Measurements from ENCODE around the gene HCN4. TPM values are rescaled to one million over a fixed set of nuclear protein-coding genes. Genes with fewer than 3 reads are reported as not detected.

HCN4 gene
- not detected in 2 replicates for total RNA-seq

DNA sequence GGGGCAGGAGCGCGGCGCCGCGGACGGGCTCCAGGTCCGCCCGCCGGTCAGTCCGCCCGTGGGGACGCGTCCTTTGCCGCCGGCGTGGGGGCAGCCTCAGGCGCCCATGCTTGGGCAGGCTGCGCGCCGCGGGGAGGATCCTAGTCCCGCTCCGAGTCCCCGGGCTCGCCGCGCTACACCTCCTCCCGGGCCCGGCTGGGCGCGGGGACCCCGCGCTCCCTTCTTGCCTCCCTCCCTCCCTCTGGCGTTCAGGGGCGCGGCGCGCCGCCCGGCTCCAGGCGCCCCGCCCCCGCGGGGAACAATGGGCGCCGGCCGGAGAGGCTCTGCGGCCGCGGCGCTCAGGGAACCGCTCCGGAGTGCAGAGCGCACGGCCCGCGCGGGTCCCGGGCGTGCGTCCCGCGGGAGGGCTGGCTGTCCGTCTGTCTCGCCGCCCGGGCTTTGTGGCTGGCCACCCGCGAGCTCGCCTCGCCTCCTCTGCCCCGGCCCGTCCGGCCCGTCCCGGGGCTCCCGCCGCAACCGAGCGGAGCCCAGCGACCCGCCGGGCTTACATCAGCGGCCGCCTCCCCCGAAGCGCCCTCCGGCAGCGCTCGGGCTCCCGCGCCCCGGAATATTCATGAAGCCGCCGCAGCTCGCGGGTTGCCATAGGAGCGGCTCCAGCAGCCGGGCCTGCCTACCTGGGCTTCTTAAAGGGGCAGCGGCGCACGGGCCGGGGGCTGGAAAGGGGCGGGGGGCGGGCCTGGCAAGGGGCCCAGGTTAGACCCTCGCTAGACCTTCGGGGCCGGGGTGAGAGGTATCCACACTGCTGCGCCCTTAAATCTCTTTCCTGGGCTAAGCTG is at the start of gene HCN4:
HCN4 (minus strand) TSS at position 658 of the 836 bp plus-strand sequence. CDS start 688 bp downstream, outside the sequence.

Other genes with a start within 250 kb of the HCN4 start
- gene REC114, start 74.2 kb upstream of the HCN4 start, total RNA-seq = not detected in 2 replicates